Upper lobe of left lung (tissue), 6 donors: ENCODE measurements around the gene SDR39U1. TPM values are rescaled to one million over a fixed set of nuclear protein-coding genes. Genes with fewer than 3 reads are reported as not detected.
"Not testable (repeated sequence)": the region's sequence is repeated elsewhere in the genome, so short reads cannot be mapped to it uniquely, and the experiment has no call there.

Source experiments
- ATAC-seq, 2 donors: fragments of 200-7000 bp; cut with Tn5 transposase; one replicate each; pipeline ENCODE4 v1.9.1; 2022; ENCODE audit warnings: mild to moderate bottlenecking in 2 of 2, moderate library complexity in 2 of 2; ENCODE audit not compliant: low FRiP score in 2 of 2
- DNase-seq, 2 donors: peaks; one replicate each; pipeline ENCODE4 v3.0.0-alpha.2; 2019 to 2020
- H3K27ac ChIP-seq, 4 donors: fragments of 200-600 bp; sonication (generic); one replicate each; pipeline ENCODE4 v1.5.1; 2016 to 2019
- H3K27me3 ChIP-seq, 4 donors: fragments of 200-600 bp; sonication (generic); one replicate each; pipeline ENCODE4 v1.5.1; 2017 to 2019
- H3K36me3 ChIP-seq, 4 donors: fragments of 200-600 bp; sonication (generic); one replicate each; pipeline ENCODE4 v1.5.1; 2016 to 2019
- H3K4me1 ChIP-seq, 4 donors: fragments of 200-600 bp; sonication (generic); one replicate each; pipeline ENCODE4 v1.5.1; 2018 to 2019
- H3K4me3 ChIP-seq, 4 donors: fragments of 200-600 bp; sonication (generic); one replicate each; pipeline ENCODE4 v1.5.1; 2017 to 2019; ENCODE audit warnings: mild to moderate bottlenecking in 2 of 4, moderate library complexity in 1 of 4
- H3K9me3 ChIP-seq, 4 donors: fragments of 200-600 bp; sonication (generic); one replicate each; pipeline ENCODE4 v1.5.1; 2018 to 2019
- EP300 ChIP-seq, 4 donors: sonication (generic); formaldehyde crosslinking; IDR thresholded peaks; one replicate each; pipeline ENCODE4 v1.5.1; 2017; ENCODE audit warnings: antibody characterized with exemption in 4 of 4, control low read depth in 2 of 4
- POLR2A ChIP-seq, 4 donors: fragments of 450-650 bp; IDR thresholded peaks; one replicate each; pipeline ENCODE4 v1.5.1; 2016 to 2017; ENCODE audit warnings: antibody characterized with exemption in 4 of 4, mild to moderate bottlenecking in 2 of 4
- POLR2AphosphoS5 ChIP-seq, 2 donors: sonication (generic); formaldehyde crosslinking; IDR thresholded peaks; one replicate each; pipeline ENCODE4 v1.5.1; 2017; ENCODE audit warnings: antibody characterized with exemption in 2 of 2
- WGBS, 2 donors: methylation state at CpG; one replicate each; pipeline ENCODE4 v1.1.5; 2017 to 2018; 5-methylcytosine and 5-hydroxymethylcytosine counted together
- total RNA-seq, 6 donors: library from RNA; depleted of rRNA in 4 of 6; stranded (reverse); fragments of >200 nt in 4 of 6; gene quantifications; one replicate each; pipeline versions ENCODE4 v1.1.0 to v1.2.1, GENCODE V29; 2016 to 2021
- TF ChIP-seq, protein P1 (sequence below), 6 experiments: fragments of 450-650 bp in 4 of 6; fragments of 200-600 bp in 2 of 6; sonication (generic) in 2 of 6; IDR thresholded peaks; one replicate each; pipeline ENCODE4 v1.5.1; 2016 to 2019; ENCODE audit warnings: antibody characterized with exemption in 6 of 6
- donor health status: DM: no; HTN: no; CAD: no; lungs with moderate emphysema.
- donor health status: DM: no; HTN: yes; CAD: no; lungs with severe emphysema.

SDR39U1 gene, protein sequence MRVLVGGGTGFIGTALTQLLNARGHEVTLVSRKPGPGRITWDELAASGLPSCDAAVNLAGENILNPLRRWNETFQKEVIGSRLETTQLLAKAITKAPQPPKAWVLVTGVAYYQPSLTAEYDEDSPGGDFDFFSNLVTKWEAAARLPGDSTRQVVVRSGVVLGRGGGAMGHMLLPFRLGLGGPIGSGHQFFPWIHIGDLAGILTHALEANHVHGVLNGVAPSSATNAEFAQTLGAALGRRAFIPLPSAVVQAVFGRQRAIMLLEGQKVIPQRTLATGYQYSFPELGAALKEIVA
- total RNA-seq = 10 to 100 TPM; 34.9 to 88.0 (median 52.6) TPM

DNA sequence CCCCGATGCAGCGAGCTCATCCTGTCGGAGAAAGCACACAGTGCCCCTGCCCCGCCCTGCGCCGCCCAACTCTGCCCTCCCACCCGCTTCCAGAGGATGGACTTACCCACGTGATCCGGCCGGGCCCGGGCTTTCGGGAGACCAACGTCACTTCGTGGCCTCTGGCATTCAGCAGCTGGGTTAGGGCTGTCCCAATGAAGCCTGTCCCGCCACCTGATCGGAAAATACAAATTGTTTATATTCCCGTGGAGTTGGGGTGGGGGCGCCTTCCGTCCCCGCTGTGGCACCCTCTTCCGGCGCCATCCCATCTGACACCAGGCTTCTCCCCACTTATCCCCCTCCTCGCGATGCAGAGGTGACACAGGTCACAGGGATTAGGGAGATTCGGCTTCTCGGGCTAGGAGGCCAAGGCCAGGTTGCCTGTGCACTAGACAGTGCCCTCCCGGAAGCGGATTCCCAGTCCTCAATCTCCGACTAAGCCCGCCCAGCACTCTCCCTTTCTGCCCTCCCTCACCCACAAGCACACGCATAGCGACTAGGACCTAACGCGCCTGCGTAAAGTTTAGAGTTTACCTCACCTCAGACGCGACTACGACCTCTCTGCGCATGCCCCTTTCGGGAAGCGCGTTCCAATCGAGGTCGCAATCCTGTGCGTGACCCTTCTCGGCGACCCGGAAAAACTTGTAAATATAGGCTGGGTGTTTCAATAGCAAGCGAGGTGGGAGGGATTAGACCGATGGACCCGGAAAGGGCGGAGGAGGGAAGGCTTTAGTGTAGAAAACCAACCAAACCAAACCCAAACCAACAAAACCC lies at the start of gene SDR39U1:
Gene SDR39U1 (minus strand): TSS at position 537 of the 813 bp plus-strand sequence. CDS start 7 bp downstream, at position 530.
- Histone ChIP-seq H3K4me3 (peak within 1 kb of the TSS; percentile 25 to 72 (median 66)), H3K4me1 (peaks cover 30 to 51% (median 35%) of the 10 kb centered on the region in 4 donors), H3K27me3 (no peaks in the 10 kb centered on the region), H3K27ac (peak within 1 kb of the TSS; percentile 95 to 100 (median 96)), H3K9me3 (no peaks in the 10 kb centered on the region), H3K36me3 (peaks cover 7 to 38% (median 35%) of the 10 kb centered on the region in 4 donors)
- DNase-seq = peak; percentile 96 to 97
- TF ChIP-seq EP300 (IDR thresholded peaks at IDR 0.05) (peak in 1 of 4 donors; percentile 5), POLR2A (IDR thresholded peaks at IDR 0.05) (peak; percentile 69 to 92 (median 81)), POLR2AphosphoS5 (IDR thresholded peaks at IDR 0.05) (peak; percentile 85 to 90)
- TF ChIP-seq, protein P1, sequence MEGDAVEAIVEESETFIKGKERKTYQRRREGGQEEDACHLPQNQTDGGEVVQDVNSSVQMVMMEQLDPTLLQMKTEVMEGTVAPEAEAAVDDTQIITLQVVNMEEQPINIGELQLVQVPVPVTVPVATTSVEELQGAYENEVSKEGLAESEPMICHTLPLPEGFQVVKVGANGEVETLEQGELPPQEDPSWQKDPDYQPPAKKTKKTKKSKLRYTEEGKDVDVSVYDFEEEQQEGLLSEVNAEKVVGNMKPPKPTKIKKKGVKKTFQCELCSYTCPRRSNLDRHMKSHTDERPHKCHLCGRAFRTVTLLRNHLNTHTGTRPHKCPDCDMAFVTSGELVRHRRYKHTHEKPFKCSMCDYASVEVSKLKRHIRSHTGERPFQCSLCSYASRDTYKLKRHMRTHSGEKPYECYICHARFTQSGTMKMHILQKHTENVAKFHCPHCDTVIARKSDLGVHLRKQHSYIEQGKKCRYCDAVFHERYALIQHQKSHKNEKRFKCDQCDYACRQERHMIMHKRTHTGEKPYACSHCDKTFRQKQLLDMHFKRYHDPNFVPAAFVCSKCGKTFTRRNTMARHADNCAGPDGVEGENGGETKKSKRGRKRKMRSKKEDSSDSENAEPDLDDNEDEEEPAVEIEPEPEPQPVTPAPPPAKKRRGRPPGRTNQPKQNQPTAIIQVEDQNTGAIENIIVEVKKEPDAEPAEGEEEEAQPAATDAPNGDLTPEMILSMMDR (IDR thresholded peaks at IDR 0.05) = peak in 2 of 6 experiments; percentile 7 to 34
- 0 to 1% methylated on average over 35 to 52 of the region's 52 CpGs for WGBS, 2 donors
- ATAC-seq = peak; percentile 97

DNA sequence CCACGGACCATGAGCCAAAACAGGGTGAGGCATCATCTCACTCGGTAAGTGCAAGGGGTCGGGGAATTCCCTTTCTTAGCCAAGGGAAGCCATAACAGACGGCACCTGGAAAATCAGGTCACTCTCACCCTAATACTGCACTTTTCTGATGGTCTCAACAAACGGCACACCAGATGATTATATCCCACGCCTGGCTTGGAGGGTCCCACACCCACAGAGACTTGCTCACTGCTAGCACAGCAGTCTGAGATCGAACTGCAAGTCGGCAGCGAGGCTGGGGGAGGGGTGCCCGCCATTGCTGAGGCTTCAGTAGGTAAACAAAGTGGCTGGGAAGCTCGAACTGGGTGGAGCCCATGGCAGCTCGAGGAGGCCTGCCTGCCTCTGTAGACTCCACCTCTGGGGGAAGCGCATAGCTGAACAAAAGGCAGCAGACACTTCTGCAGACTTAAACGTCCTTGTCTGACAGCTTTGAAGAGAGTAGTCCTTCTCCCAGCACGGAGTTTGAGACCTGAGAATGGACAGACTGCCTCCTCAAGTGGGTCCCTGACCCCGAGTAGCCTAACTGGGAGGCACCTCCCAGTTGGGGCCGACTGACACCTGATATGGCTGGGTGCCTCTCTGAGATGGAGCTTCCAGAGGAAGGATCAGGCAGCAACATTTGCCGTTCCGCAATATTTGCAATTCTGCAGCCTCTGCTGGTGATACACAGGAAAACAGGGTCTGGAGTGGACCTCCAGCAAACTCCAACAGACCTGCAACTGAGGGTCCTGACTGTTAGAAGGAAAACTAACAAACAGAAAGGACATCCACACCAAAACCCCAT lies 49.2 kb upstream of the SDR39U1 start:
- not testable (repeated sequence) for H3K9me3 ChIP-seq, H3K36me3 ChIP-seq, H3K4me3 ChIP-seq, H3K27ac ChIP-seq, ATAC-seq, H3K27me3 ChIP-seq, H3K4me1 ChIP-seq
- DNase-seq = peak in 1 of 2 donors; percentile 37
- 77 to 89% methylated on average over 12 to 19 of the region's 19 CpGs for WGBS, 2 donors

DNA sequence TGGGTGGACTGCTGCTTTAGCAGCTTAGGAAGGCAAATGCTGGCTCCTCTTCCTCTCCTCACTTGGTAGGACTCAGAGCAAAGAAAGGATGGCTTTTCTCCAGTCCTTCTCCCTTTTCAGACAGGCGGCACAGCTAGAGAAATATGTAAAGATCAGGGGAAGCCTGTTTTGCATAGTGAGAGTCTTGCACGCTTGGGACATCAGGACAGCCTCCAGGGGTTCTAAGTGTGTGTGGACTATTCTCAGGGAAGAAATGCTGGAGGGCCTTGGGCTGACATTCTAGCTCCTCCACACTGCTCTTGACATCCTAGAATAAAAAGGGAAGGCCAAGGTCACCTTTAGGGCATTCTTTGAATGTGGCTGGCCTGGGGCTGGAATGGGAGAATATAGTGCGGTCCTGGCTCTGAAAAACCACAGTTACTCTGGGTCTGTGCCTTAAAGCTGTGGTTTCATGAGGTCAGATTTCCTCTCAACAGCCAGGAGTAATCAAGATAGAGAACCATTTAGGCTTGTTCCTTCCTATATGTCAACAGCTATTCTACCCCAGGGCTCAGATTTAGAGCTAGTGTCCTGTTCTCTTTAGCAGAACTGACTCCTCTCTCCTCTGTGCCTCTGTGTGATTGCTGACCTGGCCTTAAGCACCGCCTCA lies 41.2 kb upstream of the SDR39U1 start:
- Histone ChIP-seq H3K4me1 (peaks cover 0 to 3% (median 0%) of the 10 kb centered on the region in 4 donors), H3K4me3 (no peak overlapping the region), H3K9me3 (no peaks in the 10 kb centered on the region), H3K27me3 (no peaks in the 10 kb centered on the region), H3K36me3 (no peaks in the 10 kb centered on the region), H3K27ac (no peak overlapping the region)
- ATAC-seq (peak in 1 of 2 donors; percentile 12), DNase-seq (no peak)
- 50 to 51% methylated on average over 4 of the region's 4 CpGs for WGBS, 2 donors
- TF ChIP-seq POLR2AphosphoS5 (IDR thresholded peaks at IDR 0.05) (no peak), POLR2A (IDR thresholded peaks at IDR 0.05) (no peak), EP300 (IDR thresholded peaks at IDR 0.05) (no peak)
- TF ChIP-seq, protein P1 (IDR thresholded peaks at IDR 0.05) = no peak

DNA sequence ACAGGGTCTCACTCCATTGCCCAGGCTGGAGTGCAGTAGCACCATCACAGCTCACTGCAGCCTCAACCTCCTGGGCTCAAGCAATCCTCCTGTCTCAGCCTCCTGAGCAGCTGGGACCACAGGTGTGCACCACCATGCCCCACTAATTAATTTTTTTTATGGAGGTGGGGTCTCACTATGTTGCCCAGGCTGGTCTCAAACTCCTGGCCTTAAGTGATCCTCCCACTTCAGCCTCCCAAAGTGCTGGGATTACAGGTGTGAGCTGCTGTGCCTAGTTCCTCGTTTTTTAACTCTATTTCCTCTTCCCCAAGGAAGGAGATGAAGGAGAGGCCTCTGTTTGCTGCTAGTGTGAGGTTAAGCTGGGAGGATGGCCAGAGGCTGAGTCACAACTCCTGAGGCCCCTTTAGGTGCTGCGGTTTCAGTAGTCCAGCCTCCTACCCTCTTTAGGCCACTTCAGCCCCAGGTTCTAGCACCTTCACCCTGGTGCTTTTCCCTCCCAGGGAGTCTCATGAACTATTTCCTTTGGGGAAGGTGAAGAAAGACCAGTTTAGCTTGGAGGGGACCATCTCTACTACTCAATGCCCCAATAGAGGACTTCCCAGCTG lies 40.2 kb upstream of the SDR39U1 start:
- not testable (repeated sequence) for H3K36me3 ChIP-seq, H3K27me3 ChIP-seq, H3K4me3 ChIP-seq, H3K4me1 ChIP-seq, H3K27ac ChIP-seq, H3K9me3 ChIP-seq
- DNase-seq (peak in 1 of 2 donors; percentile 69), ATAC-seq (peak in 1 of 2 donors; percentile 59)
- 39 to 40% methylated on average over 2 of the region's 2 CpGs for WGBS, 2 donors

DNA sequence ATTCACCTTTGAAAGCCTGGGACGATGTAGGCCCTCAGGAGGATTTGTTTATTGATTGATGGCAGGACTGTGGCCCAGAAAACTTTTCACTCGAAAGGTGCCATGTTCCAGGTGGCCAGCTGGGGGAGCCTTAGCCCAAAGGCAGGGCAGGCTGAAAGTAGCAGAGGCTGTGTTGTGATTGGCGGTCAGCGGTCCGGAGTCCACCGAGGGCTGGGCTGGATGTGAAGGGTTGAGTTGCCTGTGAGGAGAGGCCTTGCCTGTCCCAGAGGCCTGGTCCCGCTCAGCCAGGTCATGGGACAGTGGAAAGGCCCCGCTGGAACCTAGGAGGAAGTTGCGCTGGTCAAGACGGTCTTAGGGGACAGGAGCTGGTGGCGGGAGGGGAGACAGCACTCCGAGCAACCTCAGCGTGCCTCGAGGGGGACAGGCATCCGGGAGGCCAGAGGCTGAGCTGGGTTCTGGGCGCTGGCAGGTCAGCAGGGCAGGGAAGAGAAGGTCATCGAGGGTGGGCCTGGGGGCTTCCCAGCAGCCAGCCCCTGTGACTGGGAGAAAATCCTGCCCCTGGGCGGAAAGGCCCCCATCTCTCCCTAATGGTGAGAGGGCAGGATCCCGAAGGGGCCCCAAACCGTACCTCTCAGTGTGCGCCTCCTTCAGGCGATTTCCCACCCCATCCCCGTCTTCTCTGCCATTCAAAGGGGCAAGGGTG lies 39.2 kb upstream of the SDR39U1 start:
- ATAC-seq = peak; percentile 71 to 73
- DNase-seq = peak; percentile 27 to 66
- H3K4me3 ChIP-seq = no peak overlapping the region
- no peaks in the 10 kb centered on the region for H3K36me3 ChIP-seq
- no peak overlapping the region for H3K27ac ChIP-seq
- H3K4me1 ChIP-seq = peaks cover 0 to 3% (median 0%) of the 10 kb centered on the region in 4 donors
- H3K9me3 ChIP-seq = no peaks in the 10 kb centered on the region
- TF ChIP-seq POLR2AphosphoS5 (IDR thresholded peaks at IDR 0.05) = no peak
- TF ChIP-seq POLR2A (IDR thresholded peaks at IDR 0.05) = no peak
- no peak for TF ChIP-seq EP300 (IDR thresholded peaks at IDR 0.05)
- TF ChIP-seq, protein P1 (IDR thresholded peaks at IDR 0.05) = peak; percentile 24 to 56 (median 38)
- 54 to 55% methylated on average over 18 to 23 of the region's 23 CpGs for WGBS, 2 donors
- H3K27me3 ChIP-seq = no peaks in the 10 kb centered on the region

DNA sequence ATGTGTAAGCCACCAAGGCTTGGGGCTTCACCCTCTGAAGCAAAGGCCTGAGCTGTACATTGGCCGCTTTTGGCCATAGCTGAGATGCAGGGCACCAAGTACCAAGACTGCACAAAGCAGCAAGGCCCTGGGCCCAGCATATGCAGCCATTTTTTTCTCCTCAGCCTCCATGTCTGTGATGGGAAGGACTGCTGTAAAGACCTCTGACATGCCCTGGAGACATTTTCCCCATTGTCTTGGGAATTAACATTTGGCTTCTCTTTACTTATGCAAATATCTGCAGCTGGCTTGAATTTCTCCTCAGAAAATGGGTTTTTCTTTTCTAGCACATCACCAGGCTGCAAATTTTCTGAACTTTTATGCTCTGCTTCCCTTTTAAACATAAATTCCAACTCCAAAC lies 37.4 kb upstream of the SDR39U1 start:
- not testable (repeated sequence) for H3K9me3 ChIP-seq, H3K27ac ChIP-seq, H3K4me3 ChIP-seq, H3K27me3 ChIP-seq, H3K36me3 ChIP-seq, DNase-seq, ATAC-seq, H3K4me1 ChIP-seq
- WGBS, 2 donors = 0 to 54% methylated on average over 1 of the region's 1 CpG
